ENCODE results near the gene MAP3K10. TPM values are rescaled to one million over a fixed set of nuclear protein-coding genes. Genes with fewer than 3 reads are reported as not detected.

The MAP3K10 gene
- total and polyA plus RNA-seq, 9 of the 15 experiments (the other 6 are each of a cell fraction or from before 2014, with no cell fraction given): 0.01 to 8.0 (median 2.7) TPM; not detected in 1

GRCh38 chr19:40241809-40242384 lies 50.7 kb downstream of the MAP3K10 start (continued):
- TF ChIP-seq ZNF592 (IDR thresholded peaks at IDR 0.05): no peak
- no peak for TF ChIP-seq ZC3H4 (CRISPR knock-in tag; IDR thresholded peaks at IDR 0.05; ENCODE audit: borderline replicate concordance)
- no peak for TF ChIP-seq DEAF1 (CRISPR knock-in tag; IDR thresholded peaks at IDR 0.05)

- POLR2A ChIA-PET: interaction anchor here (0.9 kb wide), 1 partner anchor 24 kb away, joined by 3 read pairs; the partner anchor contains the start of gene TTC9B
Observed at GRCh38 chr19:40242480-40242879, 51.3 kb downstream of the MAP3K10 start.

More at GRCh38 chr19:40242480-40242879, 51.3 kb downstream of the MAP3K10 start:
- in situ Hi-C loops (cut with MboI) (no loop called here), intact Hi-C loops (cut with micrococcal nuclease) (no loop called here)
- peaks cover 4% of the 10 kb centered on the region; the same call in 1 of the 2 replicates for H4K20me1 ChIP-seq (replicated peaks; ENCODE audit: control insufficient read depth, insufficient read depth, low read length)
- H2AFZ ChIP-seq (ENCODE audit: low read depth, low read length): no peak overlapping the region
- DNase-seq (ENCODE audit: extremely low read depth in 1 of 4, low spot score in 3 of 4): no peak
- H3K9me1 ChIP-seq (ENCODE audit: control insufficient read depth, insufficient read depth, low read length): peaks cover 2% of the 10 kb centered on the region
- WGBS (ENCODE audit: insufficient coverage, low coverage, missing lambda C conversion rate): 88% methylated on average over 12 of the region's 12 CpGs
- ATAC-seq: no peak
- peaks cover 21% of the 10 kb centered on the region for H3K79me2 ChIP-seq (ENCODE audit: control insufficient read depth, insufficient read depth, low read length)
- H3K27ac ChIP-seq (ENCODE audit: extremely low read depth, low read depth, low read length): no peak overlapping the region
- no peak for FAIRE-seq
- no peaks in the 10 kb centered on the region for H3K9me3 ChIP-seq (replicated peaks; ENCODE audit: control insufficient read depth, insufficient read depth, low read depth, low read length)
- CTCF ChIA-PET (ENCODE audit: low intra/inter-chr PET ratio): no interaction called here
- BruUV-seq (replicated peaks): no TSS peak
- no peak overlapping the region for H3K4me3 ChIP-seq
- peaks cover 0 to 11% of the 10 kb centered on the region in 2 experiments; a peak in 1 of 5 replicates for H3K4me1 ChIP-seq (replicated peaks in 1 of 2; ENCODE audit: control insufficient read depth in 2 of 2, insufficient read depth in 2 of 2, low read length in 2 of 2)
- no peak overlapping the region for H3K4me2 ChIP-seq (ENCODE audit: insufficient read depth, low read length)
- H3K36me3 ChIP-seq (ENCODE audit: control insufficient read depth, insufficient read depth, low read length): peaks cover 74% of the 10 kb centered on the region; the same call in 2 of the 3 replicates
- H3K9ac ChIP-seq (ENCODE audit: insufficient read depth in 1 of 2, low read depth in 2 of 2, low read length in 2 of 2): peak overlapping the region in 1 of 2 experiments; percentile 62; a peak in 1 of 4 replicates
- H3K27me3 ChIP-seq (ENCODE audit: control insufficient read depth in 2 of 2, insufficient read depth in 2 of 2, low read length in 2 of 2): no peaks in the 10 kb centered on the region
- no peak for TF ChIP-seq HLTF (IDR thresholded peaks at IDR 0.05)
- TF ChIP-seq ZNF263 (CRISPR knock-in tag; IDR thresholded peaks at IDR 0.05; ENCODE audit: borderline replicate concordance): no peak
- no peak for TF ChIP-seq SIX5 (IDR thresholded peaks at IDR 0.05; ENCODE audit: borderline replicate concordance in 1 of 2, insufficient read depth in 1 of 2, low read depth in 1 of 2, low read length in 2 of 2)
- no peak for TF ChIP-seq ZNF77 (CRISPR knock-in tag; IDR thresholded peaks at IDR 0.05)
- TF ChIP-seq ZNF232 (CRISPR knock-in tag; IDR thresholded peaks at IDR 0.05): no peak

All from K562 (cell line).